Activated CD8-positive, alpha-beta T cell treated with anti-CD3 and anti-CD28 coated beads for 36 hours (primary cell): ENCODE data around the gene TMEM132D. TPM values are rescaled to one million over a fixed set of nuclear protein-coding genes. Genes with fewer than 3 reads are reported as not detected.

Source experiments
- ATAC-seq: fragments of 200-7000 bp; cut with Tn5 transposase; one replicate; pipeline ENCODE4 v1.10.0; 2021; ENCODE audit warnings: mild to moderate bottlenecking, moderate library complexity
- CTCF ChIA-PET: fragments of 350-600 bp; sonication (Branson Sonifier 250); formaldehyde crosslinking; loops from one replicate; lab custom pipeline; 2021; ENCODE audit warnings: antibody characterized with exemption; lab: Charles Lee
- POLR2A ChIA-PET: fragments of 350-600 bp; sonication (Branson Sonifier 250); formaldehyde crosslinking; loops from one replicate; lab custom pipeline; 2021; ENCODE audit warnings: antibody characterized with exemption; lab: Charles Lee
- DNase-seq: peaks from one replicate; pipeline ENCODE4 v3.0.0-alpha.2; 2020
- H3K27ac Mint-ChIP-seq: one replicate; pipeline ENCODE4 v1.8.0; 2021; ENCODE audit warnings: mild to moderate bottlenecking, mixed read lengths
- H3K27me3 Mint-ChIP-seq: one replicate; pipeline ENCODE4 v1.8.0; 2021; ENCODE audit warnings: mixed read lengths
- H3K36me3 Mint-ChIP-seq: one replicate; pipeline ENCODE4 v1.8.0; 2021; ENCODE audit warnings: low read depth, mixed read lengths
- H3K4me1 Mint-ChIP-seq: one replicate; pipeline ENCODE4 v1.8.0; 2021; ENCODE audit warnings: low read depth, mixed read lengths
- H3K4me3 Mint-ChIP-seq: one replicate; pipeline ENCODE4 v1.8.0; 2021; ENCODE audit warnings: mild to moderate bottlenecking, moderate library complexity, mixed read lengths
- H3K9me3 Mint-ChIP-seq: one replicate; pipeline ENCODE4 v1.8.0; 2021; ENCODE audit warnings: mixed read lengths
- intact Hi-C: fragments of 100-400 bp; cut with micrococcal nuclease; formaldehyde crosslinking; loops from one replicate; pipeline ENCODE4 v1.10.0; 2022
- total RNA-seq, 2 experiments: library from RNA; stranded (reverse); gene quantifications; one replicate each; pipeline ENCODE4 v1.2.3, GENCODE V29; 2021
- TF ChIP-seq, protein P1 (sequence below): fragments of 200-600 bp; IDR thresholded peaks from one replicate; pipeline ENCODE4 v1.8.0; 2022; ENCODE audit warnings: antibody characterized with exemption, mild to moderate bottlenecking

The TMEM132D gene
- total RNA-seq, 2 experiments from 2014 or later, result not detected

DNA sequence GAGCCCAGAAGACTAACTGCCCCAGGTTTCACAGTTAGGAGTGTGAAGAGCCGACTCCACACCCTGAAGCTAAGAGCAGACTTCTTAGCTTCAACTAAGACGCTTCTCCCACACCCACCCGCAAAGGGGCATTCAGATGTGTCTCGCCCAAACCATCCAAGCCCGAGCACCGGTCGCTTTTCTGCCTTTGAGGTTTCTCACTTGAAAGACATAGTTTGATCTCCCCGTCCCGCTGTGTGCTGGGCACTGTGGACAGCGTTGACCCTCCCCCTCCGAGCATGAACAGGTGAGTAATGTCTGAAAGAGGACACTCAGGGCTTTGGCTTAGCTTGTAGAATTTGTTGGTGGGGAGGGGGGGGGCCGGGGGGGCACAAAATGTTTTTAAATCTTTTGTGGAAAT lies 123.8 kb downstream of the TMEM132D start:
- Mint-ChIP-seq H3K36me3 (no peaks in the 10 kb centered on the region), H3K4me3 (no peak overlapping the region), H3K27me3 (no peaks in the 10 kb centered on the region), H3K27ac (no peak overlapping the region), H3K4me1 (no peaks in the 10 kb centered on the region), H3K9me3 (peaks cover 6% of the 10 kb centered on the region)
- ChIA-PET CTCF (interaction anchor here (0.7 kb wide), 1 partner anchor 9 kb away, joined by 3 read pairs; no protein-coding TSS in a partner anchor), POLR2A (no interaction called here)
- no peak for DNase-seq
- ATAC-seq, result no peak
- intact Hi-C loops, result no loop called here
- TF ChIP-seq, protein P1, sequence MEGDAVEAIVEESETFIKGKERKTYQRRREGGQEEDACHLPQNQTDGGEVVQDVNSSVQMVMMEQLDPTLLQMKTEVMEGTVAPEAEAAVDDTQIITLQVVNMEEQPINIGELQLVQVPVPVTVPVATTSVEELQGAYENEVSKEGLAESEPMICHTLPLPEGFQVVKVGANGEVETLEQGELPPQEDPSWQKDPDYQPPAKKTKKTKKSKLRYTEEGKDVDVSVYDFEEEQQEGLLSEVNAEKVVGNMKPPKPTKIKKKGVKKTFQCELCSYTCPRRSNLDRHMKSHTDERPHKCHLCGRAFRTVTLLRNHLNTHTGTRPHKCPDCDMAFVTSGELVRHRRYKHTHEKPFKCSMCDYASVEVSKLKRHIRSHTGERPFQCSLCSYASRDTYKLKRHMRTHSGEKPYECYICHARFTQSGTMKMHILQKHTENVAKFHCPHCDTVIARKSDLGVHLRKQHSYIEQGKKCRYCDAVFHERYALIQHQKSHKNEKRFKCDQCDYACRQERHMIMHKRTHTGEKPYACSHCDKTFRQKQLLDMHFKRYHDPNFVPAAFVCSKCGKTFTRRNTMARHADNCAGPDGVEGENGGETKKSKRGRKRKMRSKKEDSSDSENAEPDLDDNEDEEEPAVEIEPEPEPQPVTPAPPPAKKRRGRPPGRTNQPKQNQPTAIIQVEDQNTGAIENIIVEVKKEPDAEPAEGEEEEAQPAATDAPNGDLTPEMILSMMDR, result no peak

DNA sequence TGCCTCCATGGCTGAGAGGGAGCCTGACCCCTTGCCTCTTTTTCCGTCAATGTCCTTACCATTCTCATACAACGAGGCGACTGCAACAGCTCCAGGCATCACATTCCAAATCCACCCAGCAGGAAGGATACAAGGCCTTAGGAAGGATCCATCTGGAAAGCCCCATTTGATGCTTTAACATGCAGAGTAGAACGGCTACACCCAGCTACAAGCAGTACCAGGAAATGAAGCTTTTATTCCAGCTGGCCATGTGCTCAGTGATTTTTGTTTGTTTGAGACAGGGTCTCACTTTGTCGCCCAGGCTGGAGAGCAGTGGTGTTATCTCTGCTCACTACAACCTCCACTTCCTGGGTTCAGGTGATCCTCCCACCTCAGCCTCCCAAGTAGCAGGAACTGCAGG lies 124.8 kb downstream of the TMEM132D start:
- intact Hi-C loops, result no loop called here
- Mint-ChIP-seq H3K9me3 (peaks cover 6% of the 10 kb centered on the region), H3K4me1 (no peaks in the 10 kb centered on the region), H3K27ac (no peak overlapping the region), H3K36me3 (no peaks in the 10 kb centered on the region), H3K27me3 (no peaks in the 10 kb centered on the region), H3K4me3 (no peak overlapping the region)
- no peak for ATAC-seq
- POLR2A ChIA-PET, result no interaction called here
- TF ChIP-seq, protein P1, result no peak
- no peak for DNase-seq
- CTCF ChIA-PET, result no interaction called here

DNA sequence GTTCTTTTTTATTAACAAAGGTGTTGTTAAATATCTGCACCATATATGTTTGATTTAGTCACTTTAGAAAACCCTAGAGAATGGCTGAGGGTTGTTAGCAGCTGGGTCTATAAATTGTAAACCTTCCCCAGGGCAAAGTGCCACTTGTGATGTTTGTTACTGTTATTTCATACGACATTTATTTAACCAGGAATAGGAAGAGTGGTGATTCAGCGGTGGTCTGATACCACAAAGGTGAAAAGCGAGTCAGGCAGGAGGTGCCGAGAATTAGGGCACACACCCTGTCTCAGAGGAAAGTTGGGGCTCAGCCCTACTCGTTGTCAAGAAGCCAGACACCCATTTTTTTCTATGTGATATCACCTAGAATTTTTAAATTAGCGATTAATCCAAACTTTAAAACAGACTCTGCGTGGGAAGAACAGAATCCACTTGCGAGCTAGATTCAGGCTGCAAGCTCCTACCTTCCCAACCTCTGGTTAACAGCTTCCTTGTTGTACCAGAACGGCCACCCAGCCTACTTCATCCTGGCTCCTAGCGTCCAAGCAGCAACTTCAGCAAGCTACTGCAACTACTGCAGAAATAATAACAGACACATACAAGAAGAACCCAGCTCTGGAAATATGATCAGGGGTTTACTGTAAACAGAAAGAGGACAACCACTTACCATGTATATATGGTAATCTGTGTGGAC lies 126.7 kb downstream of the TMEM132D start:
- peaks cover 7% of the 10 kb centered on the region for H3K9me3 Mint-ChIP-seq
- TF ChIP-seq, protein P1, result no peak

DNA sequence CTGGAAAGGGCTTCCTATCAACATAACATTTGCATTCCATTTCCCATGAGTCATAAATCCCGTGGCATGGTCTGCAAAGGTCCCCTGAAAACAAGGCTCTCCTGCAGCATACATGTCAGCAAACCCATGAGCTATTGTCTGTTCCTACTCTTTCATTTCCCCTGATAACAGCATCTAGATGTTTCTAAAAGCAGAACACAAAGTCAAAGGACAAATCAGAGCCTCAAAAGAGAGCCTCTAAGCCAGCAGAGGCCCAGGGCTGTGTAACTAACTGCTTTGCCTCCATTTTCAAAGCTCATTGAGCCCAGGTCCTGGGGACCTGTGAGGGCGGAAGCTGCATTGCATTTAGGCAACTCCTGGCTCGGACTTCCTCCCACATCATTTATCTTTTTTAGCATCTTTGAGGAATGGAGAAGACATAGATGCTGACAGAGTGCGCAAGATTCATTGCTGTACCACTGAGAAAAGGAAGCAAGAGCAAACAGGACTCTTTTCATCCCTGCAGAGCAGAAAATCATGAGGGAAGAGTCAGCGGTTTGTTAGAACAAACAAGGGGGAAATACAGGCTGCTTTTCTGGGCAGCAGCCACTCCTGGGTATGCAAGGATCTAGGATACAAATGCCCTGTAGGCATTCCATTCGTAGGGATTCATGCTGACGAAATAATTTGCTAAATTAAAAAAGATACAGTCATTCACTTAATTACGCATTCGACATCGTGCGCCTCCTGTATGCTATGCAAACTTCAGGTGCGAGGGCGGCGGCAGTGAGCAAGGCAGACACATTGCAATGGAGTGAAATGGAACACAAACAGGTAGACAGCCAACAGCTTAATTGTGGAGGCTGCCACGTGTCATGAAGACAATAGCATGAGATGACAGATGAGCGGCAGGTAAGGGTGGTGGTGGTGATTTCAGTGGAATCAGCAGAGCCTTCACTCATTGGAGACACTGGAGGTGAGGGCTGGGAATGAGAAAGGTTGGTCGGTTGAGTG lies 131.0 kb downstream of the TMEM132D start:
- ChIA-PET CTCF (no interaction called here), POLR2A (interaction anchor here (1.2 kb wide), 1 partner anchor 29 kb away, joined by 5 read pairs; no protein-coding TSS in a partner anchor)
- no peak for ATAC-seq
- peaks cover 11% of the 10 kb centered on the region for H3K9me3 Mint-ChIP-seq
- H3K27ac Mint-ChIP-seq, result no peak overlapping the region
- intact Hi-C loops, result no loop called here
- no peak overlapping the region for H3K4me3 Mint-ChIP-seq
- no peaks in the 10 kb centered on the region for H3K4me1 Mint-ChIP-seq
- TF ChIP-seq, protein P1, result no peak
- H3K36me3 Mint-ChIP-seq, result no peaks in the 10 kb centered on the region
- no peak for DNase-seq
- no peaks in the 10 kb centered on the region for H3K27me3 Mint-ChIP-seq

More for the DNA sequence above, 126.7 kb downstream of the TMEM132D start:
- H3K27ac Mint-ChIP-seq, result no peak overlapping the region
- H3K4me3 Mint-ChIP-seq, result no peak overlapping the region
- intact Hi-C loops, result no loop called here
- CTCF ChIA-PET, result no interaction called here
- no peak for DNase-seq
- H3K4me1 Mint-ChIP-seq, result no peaks in the 10 kb centered on the region
- POLR2A ChIA-PET, result no interaction called here
- H3K36me3 Mint-ChIP-seq, result no peaks in the 10 kb centered on the region
- no peaks in the 10 kb centered on the region for H3K27me3 Mint-ChIP-seq
- ATAC-seq, result no peak
